Measurements from ENCODE around the gene IGFL1.

GRCh38 chr19:46220038-46220615 lies 9.4 kb upstream of the IGFL1 start:
- TF ChIP-seq CTCF (conservative IDR thresholded peaks at IDR 0.05; ENCODE audit: low read depth in 2 of 2) (no peak), EZH2 (IDR thresholded peaks at IDR 0.05; ENCODE audit: low read depth, unreplicated experiment) (no peak), POLR2AphosphoS5 (IDR thresholded peaks at IDR 0.05; ENCODE audit: low read depth) (no peak), EZH2phosphoT487 (IDR thresholded peaks at IDR 0.05; ENCODE audit: unreplicated experiment) (no peak)
